ENCODE results near the gene AKT1S1. TPM values are rescaled to one million over a fixed set of nuclear protein-coding genes. Genes with fewer than 3 reads are reported as not detected.

The AKT1S1 gene
- polyA plus RNA-seq, 1 donor = 26.1 TPM

- DNase-seq = no peak
Observed at GRCh38 chr19:49855277-49855675, 21.9 kb downstream of the AKT1S1 start.

GRCh38 chr19:49854378-49855263 is 22.5 kb downstream of the AKT1S1 start:
- DNase-seq = no peak

- no peak for DNase-seq
Observed at GRCh38 chr19:49853852-49854377, 23.2 kb downstream of the AKT1S1 start.

GRCh38 chr19:49852631-49853126 is 24.5 kb downstream of the AKT1S1 start:
- no peak for DNase-seq

- DNase-seq = no peak
Observed at GRCh38 chr19:49851456-49852259, 25.5 kb downstream of the AKT1S1 start.

DNA sequence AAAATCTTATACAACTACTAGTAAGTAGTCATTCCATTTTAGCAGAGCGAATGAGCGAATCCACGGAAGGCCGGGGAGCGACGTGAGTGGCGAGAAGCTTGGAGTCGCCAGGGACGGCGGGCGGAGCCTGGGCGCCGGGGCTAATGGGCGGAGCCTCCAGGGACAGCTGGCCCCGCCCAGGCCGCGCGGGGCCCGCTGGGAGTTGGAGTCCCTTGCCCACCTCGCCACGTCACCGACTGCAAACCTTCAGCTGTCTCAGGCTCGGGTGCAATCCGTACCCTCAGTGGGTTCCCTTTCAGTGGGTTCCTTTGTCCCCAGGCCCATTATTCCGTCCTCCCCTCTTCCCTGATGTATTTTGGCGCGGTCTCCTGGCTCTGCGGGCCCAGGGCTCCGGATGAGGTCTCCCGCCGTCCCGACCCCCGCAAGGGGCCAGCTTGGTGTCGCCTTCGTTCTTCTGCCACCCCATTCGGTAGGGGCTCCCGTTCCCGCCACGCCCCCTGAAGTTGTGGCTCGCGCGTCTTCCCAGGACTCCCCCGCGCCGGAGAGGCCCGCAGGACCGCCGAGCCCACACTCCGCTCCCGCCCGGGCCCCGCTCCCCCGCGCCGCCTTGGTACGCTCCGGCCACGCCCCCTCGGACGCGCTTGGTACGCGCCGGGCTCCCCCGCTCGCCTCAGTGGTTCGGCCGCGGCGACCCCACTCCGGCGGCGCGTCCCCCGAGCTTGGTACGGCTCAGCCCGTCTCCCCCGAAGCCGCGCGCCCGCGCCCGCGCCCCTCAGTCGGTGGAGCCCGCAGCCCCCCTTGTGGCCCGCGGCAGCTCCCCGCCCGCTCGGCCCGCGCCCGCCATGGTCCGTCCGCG is 26.4 kb downstream of the AKT1S1 start, which contains the start of gene PTOV1:
TSS of gene PTOV1 (plus strand) at position 673 of the 856 bp plus-strand sequence.
- DNase-seq = peak; percentile 89

DNA sequence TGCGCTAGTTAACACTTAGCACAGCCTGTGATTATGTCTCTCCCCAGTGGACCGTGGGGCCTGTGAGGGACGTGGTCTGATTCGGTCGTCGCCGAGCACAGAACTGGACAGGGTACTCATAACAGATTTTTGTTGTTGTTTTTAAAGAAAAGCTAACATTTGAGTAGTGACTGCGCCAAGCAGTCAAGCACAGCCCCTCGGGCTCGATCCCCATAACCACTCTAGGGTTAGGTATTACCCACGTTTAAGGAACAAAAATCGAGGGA is 27.0 kb downstream of the AKT1S1 start:
- DNase-seq = no peak

DNA sequence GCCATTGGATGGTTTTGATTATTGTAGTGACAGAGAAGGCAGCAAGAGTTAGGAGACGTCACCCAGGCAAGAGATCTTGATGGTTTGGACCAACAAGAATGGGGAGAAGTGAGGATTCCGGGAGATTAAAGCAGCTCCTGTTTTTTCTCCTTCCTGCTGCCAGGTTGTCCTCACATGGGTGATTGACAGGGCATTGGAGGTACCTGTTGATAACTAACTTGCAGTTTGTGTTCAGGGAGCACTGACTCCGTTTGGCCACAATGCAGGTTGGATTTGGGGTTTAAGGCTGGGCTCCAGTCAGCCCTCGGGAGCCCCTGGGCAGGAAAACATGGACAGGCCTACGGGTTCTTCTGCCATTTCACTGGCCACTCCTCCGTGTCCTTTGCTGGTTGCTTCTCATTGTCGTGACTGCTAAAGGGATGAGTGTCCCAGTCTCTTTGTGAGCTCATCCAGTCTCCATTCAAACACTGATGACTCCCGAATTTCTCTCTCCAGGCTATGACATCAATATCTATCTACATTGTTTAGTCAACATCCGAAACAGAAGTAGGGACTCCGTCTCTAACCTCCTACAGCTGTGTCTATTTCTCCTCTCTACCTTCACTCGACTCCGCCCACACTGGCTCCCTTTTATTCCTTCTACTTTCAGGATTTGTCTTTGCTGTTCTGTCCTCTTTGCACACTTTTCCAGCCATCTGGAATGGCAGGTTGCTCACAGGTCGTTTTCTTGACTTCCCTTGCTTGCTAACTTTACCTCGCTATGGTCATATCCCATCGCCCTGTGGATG is 27.5 kb downstream of the AKT1S1 start:
- no peak for DNase-seq

GRCh38 chr19:49848938-49849337 is 28.2 kb downstream of the AKT1S1 start:
- DNase-seq = no peak

DNA sequence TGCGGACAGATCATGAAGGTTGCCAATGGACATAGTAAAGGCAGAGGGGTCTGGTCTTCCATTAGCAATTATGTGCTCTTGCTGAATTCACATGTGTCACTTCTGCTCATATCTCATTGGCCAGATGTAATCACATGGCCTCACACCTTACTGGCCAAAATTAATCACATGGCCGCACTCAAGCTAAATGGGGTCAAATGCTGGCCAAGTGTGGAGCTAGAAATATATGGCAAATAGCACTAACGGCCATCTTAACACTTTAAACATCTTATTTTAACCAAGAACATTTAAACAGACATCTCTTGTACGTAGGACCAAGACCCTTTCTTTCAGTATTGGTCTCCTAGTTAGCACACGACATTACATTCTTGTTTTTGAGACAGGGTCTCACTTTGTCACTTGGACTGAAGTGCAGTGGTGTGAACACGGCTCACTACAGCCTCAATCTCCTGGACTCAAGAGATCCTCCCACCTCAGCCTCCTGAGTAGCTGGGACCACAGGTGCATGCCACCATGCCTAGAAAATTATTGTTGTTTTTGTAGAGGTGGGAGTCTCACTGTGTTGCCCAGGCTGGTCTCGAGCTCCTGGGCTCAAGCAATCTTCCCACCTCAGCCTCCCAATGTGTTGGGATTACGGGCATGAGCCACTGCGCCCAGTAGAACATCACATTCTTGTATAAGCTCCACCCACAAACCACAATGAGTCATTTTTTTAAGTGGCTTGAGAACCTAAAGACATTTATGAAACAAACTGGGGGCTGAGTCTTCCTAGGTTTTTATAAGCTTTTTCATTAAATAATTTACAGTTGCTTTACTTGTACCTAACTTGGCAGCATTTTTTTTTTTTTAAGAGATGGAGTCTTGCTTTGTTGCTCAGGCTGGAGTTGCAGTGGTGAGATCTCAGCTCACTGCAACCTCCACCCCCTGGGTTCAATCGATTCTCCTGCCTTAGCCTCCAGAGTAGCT is 29.1 kb downstream of the AKT1S1 start:
- no peak for DNase-seq

- DNase-seq = no peak
Observed at GRCh38 chr19:49846408-49846807, 30.7 kb downstream of the AKT1S1 start.

DNA sequence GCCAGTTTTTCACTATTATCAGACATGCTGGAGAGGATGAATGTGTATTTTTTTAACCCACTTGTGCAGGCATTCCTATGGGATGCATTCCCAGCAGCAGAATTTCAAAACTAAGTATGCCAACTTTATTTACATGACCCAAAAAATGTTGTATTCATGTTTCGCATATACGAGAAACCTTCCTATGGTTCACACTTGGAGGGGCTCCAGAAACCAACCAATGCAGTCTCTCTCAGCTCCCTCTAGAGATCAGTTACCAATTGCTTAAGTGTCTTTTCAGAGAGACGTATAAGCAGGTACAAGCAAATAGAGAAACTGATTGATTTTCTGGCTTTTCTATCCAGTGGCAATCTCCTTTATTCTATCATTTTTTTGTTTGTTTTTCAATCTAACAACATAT is 31.7 kb downstream of the AKT1S1 start:
- no peak for DNase-seq

DNA sequence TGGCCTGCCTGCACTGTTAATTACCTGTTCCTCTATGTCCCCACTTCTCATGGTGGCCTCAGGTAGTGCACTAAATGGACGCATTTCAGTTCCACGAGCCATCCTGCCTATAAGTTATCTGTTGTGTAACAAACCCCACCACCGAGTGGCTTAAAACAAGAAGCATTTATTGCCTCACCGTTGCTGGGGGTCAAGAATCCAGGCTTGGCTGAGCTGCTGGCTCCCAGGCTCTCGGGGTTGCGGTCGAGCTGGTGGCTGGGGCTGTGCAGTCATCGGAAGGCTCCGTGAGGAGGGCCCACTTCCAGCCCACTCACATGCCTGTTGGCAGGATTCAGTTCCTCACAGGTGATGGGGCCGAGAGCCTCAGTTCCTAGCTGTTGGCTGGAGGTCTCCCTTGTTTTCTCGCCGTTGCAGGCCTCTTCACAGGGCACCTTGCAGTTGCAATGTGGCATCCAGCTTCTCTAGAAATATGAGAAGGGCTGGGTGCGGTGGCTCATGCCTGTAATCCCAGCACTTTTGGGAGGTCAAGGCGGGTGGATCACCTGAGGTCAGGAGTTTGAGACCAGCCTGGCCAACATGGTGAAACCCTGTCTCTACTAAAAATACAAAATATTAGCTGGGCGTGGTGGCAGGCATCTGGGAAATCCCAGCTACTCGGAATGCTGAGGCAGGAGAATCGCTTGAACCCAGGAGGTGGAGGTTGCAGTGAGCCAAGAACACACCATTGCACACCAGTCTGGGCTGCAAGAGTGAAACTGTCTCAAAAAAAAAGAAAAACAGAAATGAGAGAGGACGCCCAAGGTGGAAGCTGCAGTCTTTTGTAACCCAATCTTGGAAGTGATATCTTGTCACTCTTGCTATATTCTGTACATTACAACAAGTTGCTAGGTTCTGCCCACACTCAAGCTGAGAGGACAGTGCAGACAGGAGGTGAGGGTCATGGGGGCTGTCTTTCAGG is 32.7 kb downstream of the AKT1S1 start:
- DNase-seq = no peak

GRCh38 chr19:49843265-49843664 is 33.9 kb downstream of the AKT1S1 start:
- DNase-seq = no peak

DNA sequence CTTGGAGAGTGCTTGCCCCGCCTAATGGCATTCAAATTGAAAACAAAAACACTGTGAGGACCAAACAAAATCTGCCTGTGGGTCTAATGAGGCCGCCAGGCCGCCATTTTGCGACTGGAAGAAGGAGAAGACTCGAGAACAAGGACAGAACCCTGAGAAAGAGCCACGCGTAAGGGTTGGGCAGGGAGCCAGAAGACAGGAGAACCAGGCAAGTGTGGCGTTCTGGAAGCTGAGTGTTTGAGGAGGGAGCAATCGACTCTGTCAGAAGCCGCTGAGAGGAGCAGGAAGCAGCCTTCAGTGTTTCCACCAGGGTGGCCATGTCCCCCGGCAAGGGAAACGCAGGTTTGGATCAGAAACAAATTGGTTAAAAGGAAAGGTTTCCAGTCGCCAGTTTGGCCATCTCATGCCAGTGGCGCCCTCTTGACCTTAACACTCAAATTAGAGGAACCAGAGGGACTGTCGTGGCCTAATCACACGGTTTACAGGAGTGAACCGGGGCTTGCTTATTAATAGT is 36.4 kb downstream of the AKT1S1 start:
- no peak for DNase-seq

DNA sequence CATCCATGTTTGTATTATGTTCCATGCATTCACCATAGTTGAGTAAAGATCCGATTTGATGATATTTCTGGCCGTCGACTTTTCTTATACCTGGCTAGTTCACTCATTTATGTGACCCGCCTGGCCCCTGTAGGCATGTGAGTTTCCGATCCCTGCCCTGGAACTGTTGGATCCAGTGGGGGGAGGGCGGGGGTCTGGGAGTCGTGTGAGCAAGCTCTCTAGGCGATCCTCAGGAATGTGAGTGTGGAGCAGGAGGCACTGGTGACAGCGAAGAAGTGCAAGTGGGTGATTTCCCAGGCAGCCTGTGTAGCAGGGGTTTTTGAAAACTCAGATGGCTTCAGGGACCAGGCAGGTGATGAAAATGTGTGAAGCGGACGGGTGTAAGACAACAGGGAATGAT is 36.8 kb downstream of the AKT1S1 start:
- no peak for DNase-seq

GRCh38 chr19:49839713-49840112 is 37.4 kb downstream of the AKT1S1 start:
- no peak for DNase-seq

- no peak for DNase-seq
Observed at GRCh38 chr19:49838885-49839588, 38.1 kb downstream of the AKT1S1 start.

Measured in left kidney (tissue), 2 donors.